Stimulated activated naive CD8-positive, alpha-beta T cell treated with anti-CD3 and anti-CD28 coated beads, Interleukin-15, amount 100 ng/mL, for 72 hours (primary cell): ENCODE data around the gene EPC1.
"Not testable (repeated sequence)": the region's sequence is repeated elsewhere in the genome, so short reads cannot be mapped to it uniquely, and the experiment has no call there.

ENCODE experiments used
- ATAC-seq: fragments of 150-1000 bp; cut with Tn5 transposase; 2 replicates; pipeline ENCODE4 v1.10.0; 2021; ENCODE audit warnings: mild to moderate bottlenecking, moderate library complexity
- DNase-seq, 2 donors: peaks; one replicate each; pipeline ENCODE4 v3.0.0; 2021 to 2022
- H3K27ac Mint-ChIP-seq, 2 donors: one replicate each; pipeline ENCODE4 v1.8.0; 2022; ENCODE audit warnings: mild to moderate bottlenecking in 2 of 2, mixed read lengths in 2 of 2, moderate library complexity in 2 of 2
- H3K27me3 Mint-ChIP-seq: one replicate; pipeline ENCODE4 v1.8.0; 2022; ENCODE audit warnings: mixed read lengths
- H3K4me1 Mint-ChIP-seq: one replicate; pipeline ENCODE4 v1.8.0; 2022; ENCODE audit warnings: mild to moderate bottlenecking, mixed read lengths
- H3K4me3 Mint-ChIP-seq, 2 donors: one replicate each; pipeline ENCODE4 v1.8.0; 2022; ENCODE audit warnings: mild to moderate bottlenecking in 2 of 2, mixed read lengths in 2 of 2, moderate library complexity in 1 of 2
- H3K9me3 Mint-ChIP-seq, 2 donors: one replicate each; pipeline ENCODE4 v1.8.0; 2022; ENCODE audit warnings: mixed read lengths in 2 of 2

Gene EPC1

DNA sequence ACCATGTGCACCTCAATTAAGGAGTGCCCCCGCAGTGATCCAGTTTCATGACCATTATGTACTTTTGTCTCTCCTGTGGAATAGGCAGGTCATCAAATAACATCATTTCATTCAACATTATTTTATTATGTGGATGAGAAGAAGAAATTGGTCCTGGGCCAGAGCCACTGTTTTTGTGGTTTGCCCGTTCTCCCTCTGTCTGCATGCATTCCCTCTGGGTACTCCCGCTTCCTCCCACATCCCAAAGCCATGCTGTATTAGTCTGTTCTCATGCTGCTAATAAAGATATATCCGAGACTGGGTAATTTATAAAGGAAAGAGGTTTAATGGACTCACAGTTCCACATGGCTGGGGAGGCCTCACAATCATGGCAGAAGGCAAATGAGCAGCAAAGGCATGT, 124.6 kb downstream of the EPC1 start:
- ATAC-seq, H3K27ac Mint-ChIP-seq, H3K4me1 Mint-ChIP-seq, DNase-seq, H3K4me3 Mint-ChIP-seq, H3K27me3 Mint-ChIP-seq: not testable (repeated sequence)
- H3K9me3 Mint-ChIP-seq = peaks cover 14 to 33% of the 10 kb centered on the region in 2 donors

DNA sequence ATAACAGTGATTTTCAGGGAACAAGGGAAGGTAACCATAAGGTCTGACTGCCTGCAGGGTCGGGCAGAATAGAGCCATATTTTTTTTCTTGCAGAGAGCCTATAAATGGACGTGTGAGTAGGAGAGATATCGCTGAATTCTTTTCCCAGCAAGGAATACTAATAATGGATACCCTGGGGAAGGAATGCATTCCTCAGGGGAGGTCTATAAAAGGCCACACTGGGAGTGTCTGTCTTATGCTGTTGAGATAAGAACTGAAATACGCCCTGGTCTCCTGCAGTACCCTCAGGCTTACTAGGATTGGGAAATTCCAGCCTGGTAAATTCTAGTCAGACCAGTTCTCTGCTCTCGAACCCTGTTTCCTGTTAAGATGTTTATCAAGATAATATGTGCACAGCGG, 127.8 kb downstream of the EPC1 start:
- not testable (repeated sequence) for DNase-seq, H3K4me3 Mint-ChIP-seq, H3K4me1 Mint-ChIP-seq, H3K27me3 Mint-ChIP-seq, ATAC-seq, H3K27ac Mint-ChIP-seq
- peaks cover 14 to 33% of the 10 kb centered on the region in 2 donors for H3K9me3 Mint-ChIP-seq

DNA sequence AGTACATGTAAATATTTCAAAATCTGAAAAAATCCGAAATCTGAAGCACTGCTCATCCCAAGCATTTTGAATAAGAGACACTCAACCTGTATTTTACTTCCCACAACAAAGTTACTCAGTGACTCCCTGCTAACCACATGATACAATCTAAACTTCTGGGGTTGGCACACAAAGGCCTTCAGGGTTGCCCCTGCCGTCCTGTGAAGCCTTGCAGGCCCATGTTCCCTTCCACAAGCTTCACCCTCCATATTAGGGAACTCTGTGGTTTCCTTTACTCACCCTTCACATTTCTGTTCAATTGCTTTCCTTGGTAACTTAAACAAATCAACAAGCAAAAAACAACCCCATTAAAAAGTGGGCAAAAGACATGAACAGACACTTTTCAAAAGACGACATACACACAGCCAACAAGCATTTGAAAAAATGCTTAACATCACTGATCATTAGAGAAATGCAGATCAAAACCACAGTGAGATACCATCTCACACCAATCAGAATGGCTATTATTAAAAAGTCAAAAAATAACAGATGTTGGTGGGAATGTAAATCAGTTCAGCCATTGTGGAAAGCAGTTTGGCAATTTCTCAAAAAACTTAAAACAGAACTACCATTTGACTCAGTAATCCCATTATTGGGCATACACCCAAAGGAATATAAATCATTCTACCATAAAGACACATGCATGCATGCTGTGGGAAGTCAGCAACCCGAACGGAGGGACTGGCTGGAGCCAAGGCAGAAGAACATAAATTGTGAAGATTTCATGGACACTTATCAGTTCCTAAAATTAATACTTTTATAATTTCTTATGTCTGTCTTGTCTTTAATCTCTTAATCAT, 128.5 kb downstream of the EPC1 start:
- H3K27ac Mint-ChIP-seq, ATAC-seq, DNase-seq, H3K4me3 Mint-ChIP-seq, H3K4me1 Mint-ChIP-seq: not testable (repeated sequence)
- Mint-ChIP-seq H3K27me3 (peaks cover 14% of the 10 kb centered on the region), H3K9me3 (peaks cover 14 to 33% of the 10 kb centered on the region in 2 donors)
